HUDEP-2 (cell line): ENCODE data around the gene PPL.

Experiments
- DNase-seq, 76 experiments: peaks; one replicate each; lab custom pipeline; 2025; ENCODE audit not compliant: unreplicated experiment in 76 of 76; lab: John Stamatoyannopoulos, UW

The PPL gene

GRCh38 chr16:4892361-4893102, 44.4 kb downstream of the PPL start:
- peak in 19 of 76 experiments; percentile 2 to 52 (median 24) for DNase-seq

- DNase-seq, result no peak
Measured at GRCh38 chr16:4891886-4892216, 45.1 kb downstream of the PPL start.

- no peak for DNase-seq
Measured at GRCh38 chr16:4891097-4891885, 45.7 kb downstream of the PPL start.

GRCh38 chr16:4890686-4891085, 46.3 kb downstream of the PPL start:
- no peak for DNase-seq

- no peak for DNase-seq
Measured at GRCh38 chr16:4890026-4890425, 46.9 kb downstream of the PPL start.

GRCh38 chr16:4888428-4889135, 48.4 kb downstream of the PPL start:
- DNase-seq, result no peak

- peak in 52 of 76 experiments; percentile 7 to 73 (median 38) for DNase-seq
Measured at GRCh38 chr16:4886151-4886550, 50.8 kb downstream of the PPL start.

GRCh38 chr16:4884972-4885874, 51.7 kb downstream of the PPL start:
- DNase-seq, result no peak

- no peak for DNase-seq
Measured at GRCh38 chr16:4884209-4884608, 52.7 kb downstream of the PPL start.

GRCh38 chr16:4883501-4883900, 53.4 kb downstream of the PPL start:
- no peak for DNase-seq

GRCh38 chr16:4882633-4883285, 54.2 kb downstream of the PPL start:
- peak in 47 of 76 experiments; percentile 8 to 83 (median 36) for DNase-seq

- no peak for DNase-seq
Measured at GRCh38 chr16:4882000-4882632, 54.8 kb downstream of the PPL start.

GRCh38 chr16:4880006-4880580, 56.9 kb downstream of the PPL start:
- DNase-seq, result no peak

GRCh38 chr16:4879049-4879448, 57.9 kb downstream of the PPL start:
- no peak for DNase-seq

- no peak for DNase-seq
Measured at GRCh38 chr16:4877380-4877685, 59.6 kb downstream of the PPL start.

GRCh38 chr16:4876646-4877379, 60.1 kb downstream of the PPL start:
- DNase-seq, result no peak

- no peak for DNase-seq
Measured at GRCh38 chr16:4874666-4875065, 62.3 kb downstream of the PPL start.

- DNase-seq, result no peak
Measured at GRCh38 chr16:4873091-4873490, 63.9 kb downstream of the PPL start.

GRCh38 chr16:4871071-4871470, 65.9 kb downstream of the PPL start:
- no peak for DNase-seq
